Adrenal gland (tissue), 5 donors: ENCODE results near the gene MYO5B.

Experiments
- CTCF ChIP-seq, 6 experiments: fragments of 450-650 bp in 4 of 6; fragments of 200-600 bp in 2 of 6; sonication (generic) in 1 of 6; IDR thresholded peaks; 1 replicate in 5 of 6; 2 replicates in 1 of 6; pipeline versions ENCODE4 v1.5.1 to v1.8.0; 2016 to 2021; ENCODE audit warnings: antibody characterized with exemption in 6 of 6, mild to moderate bottlenecking in 2 of 6, moderate library complexity in 1 of 6
- POLR2A ChIP-seq, 2 donors: fragments of 450-650 bp; IDR thresholded peaks; one replicate each; pipeline ENCODE4 v1.6.1; 2017; ENCODE audit warnings: antibody characterized with exemption in 2 of 2, mild to moderate bottlenecking in 2 of 2, moderate library complexity in 1 of 2
- donor health status: DM: no; HTN: no; CAD: no.

- TF ChIP-seq CTCF (IDR thresholded peaks at IDR 0.05) = no peak
- no peak for TF ChIP-seq POLR2A (IDR thresholded peaks at IDR 0.05)
Measured at GRCh38 chr18:49865401-49865800, 329.5 kb downstream of the MYO5B start.
